OCI-LY1 (cell line): ENCODE measurements around the gene GFOD1.

Experiments
- H2AFZ ChIP-seq: fragments of 200-600 bp; sonication (generic), shearing (Covaris generic); 2 replicates; pipeline ENCODE4 v1.6.0; 2014; ENCODE audit warnings: antibody characterized with exemption, mild to moderate bottlenecking, low read length
- H3F3A ChIP-seq: fragments of 200-600 bp; sonication (generic), shearing (Covaris generic); 2 replicates; pipeline ENCODE4 v1.6.0; 2014; ENCODE audit warnings: mild to moderate bottlenecking, antibody characterized with exemption, low read length, moderate library complexity; ENCODE audit not compliant: insufficient read depth
- H3K27ac ChIP-seq: fragments of 200-600 bp; sonication (generic); 2 replicates; pipeline ENCODE4 v1.5.1; 2014; ENCODE audit warnings: low read length, mixed run types, mild to moderate bottlenecking, low read depth; ENCODE audit not compliant: poor library complexity, severe bottlenecking
- H3K27me3 ChIP-seq: fragments of 200-600 bp; sonication (generic); 2 replicates; pipeline ENCODE4 v1.6.0; 2014; ENCODE audit warnings: antibody characterized with exemption, mild to moderate bottlenecking, low read length, moderate library complexity; ENCODE audit not compliant: insufficient read depth
- H3K36me3 ChIP-seq: fragments of 200-600 bp; sonication (generic); 2 replicates; pipeline ENCODE4 v1.6.1; 2014; ENCODE audit warnings: mild to moderate bottlenecking, antibody characterized with exemption, low read length, moderate library complexity, mixed read lengths; ENCODE audit not compliant: insufficient read depth
- H3K4me1 ChIP-seq: fragments of 200-600 bp; sonication (generic); 2 replicates; pipeline ENCODE4 v1.5.1; 2014; ENCODE audit warnings: mild to moderate bottlenecking, low read length, moderate library complexity; ENCODE audit not compliant: insufficient read depth, severe bottlenecking
- H3K4me2 ChIP-seq: fragments of 200-600 bp; sonication (generic), shearing (Covaris generic); 2 replicates; pipeline ENCODE4 v1.6.1; 2014; ENCODE audit warnings: low read length
- H3K4me3 ChIP-seq: fragments of 200-600 bp; sonication (generic); 2 replicates; pipeline ENCODE4 v1.5.1; 2014; ENCODE audit warnings: low read length, low read depth, mild to moderate bottlenecking, mixed read lengths; ENCODE audit not compliant: poor library complexity, severe bottlenecking
- H3K79me2 ChIP-seq: fragments of 200-600 bp; shearing (Covaris generic); 2 replicates; pipeline ENCODE4 v1.6.1; 2016; ENCODE audit warnings: mixed run types, low read length, mixed read lengths; ENCODE audit not compliant: insufficient read depth
- H3K9ac ChIP-seq: fragments of 200-600 bp; sonication (generic), shearing (Covaris generic); 2 replicates; pipeline ENCODE4 v1.6.1; 2014; ENCODE audit warnings: mild to moderate bottlenecking, low read length, mixed read lengths
- H3K9me2 ChIP-seq: fragments of 200-600 bp; sonication (generic), shearing (Covaris generic); 2 replicates; pipeline ENCODE4 v1.6.1; 2014; ENCODE audit warnings: low read depth, mild to moderate bottlenecking, low read length, mixed read lengths
- H3K9me3 ChIP-seq: fragments of 200-600 bp; shearing (Covaris generic); 2 replicates; pipeline ENCODE4 v1.6.1; 2014; ENCODE audit warnings: low read length, mixed read lengths
- H4K20me1 ChIP-seq: fragments of 200-600 bp; sonication (generic), shearing (Covaris generic); 2 replicates; pipeline ENCODE4 v1.6.0; 2016; ENCODE audit warnings: mild to moderate bottlenecking, low read length; ENCODE audit not compliant: insufficient read depth
- CTCF ChIP-seq: fragments of 200-600 bp; sonication (generic), shearing (Covaris generic); IDR thresholded peaks from 2 replicates; pipeline ENCODE4 v1.5.1; 2017; ENCODE audit warnings: mild to moderate bottlenecking, antibody characterized with exemption, low read length, moderate library complexity, mixed read lengths
- EZH2 ChIP-seq: fragments of 200-600 bp; sonication (generic), shearing (Covaris generic); IDR thresholded peaks from 2 replicates; pipeline ENCODE4 v1.8.0; 2017; ENCODE audit warnings: borderline replicate concordance, mixed run types, mild to moderate bottlenecking, antibody characterized with exemption, low read length, moderate library complexity, mixed read lengths

The GFOD1 gene

GRCh38 chr6:13534536-13534935, 47.1 kb upstream of the GFOD1 start:
- no peak for TF ChIP-seq EZH2
- no peak for TF ChIP-seq CTCF
- no peaks in the 10 kb centered on the region for H4K20me1 ChIP-seq
- H3K4me1 ChIP-seq = peaks cover 31% of the 10 kb centered on the region
- H3K36me3 ChIP-seq = no peaks in the 10 kb centered on the region
- H3K4me3 ChIP-seq = no peak overlapping the region
- H3K79me2 ChIP-seq = no peaks in the 10 kb centered on the region
- H3F3A ChIP-seq = no peaks in the 10 kb centered on the region
- H3K27me3 ChIP-seq = no peaks in the 10 kb centered on the region
- H3K27ac ChIP-seq = no peak overlapping the region
- H3K9ac ChIP-seq = no peak overlapping the region
- no peak overlapping the region for H3K4me2 ChIP-seq
- H3K9me2 ChIP-seq = no peaks in the 10 kb centered on the region
- no peak overlapping the region for H2AFZ ChIP-seq
- H3K9me3 ChIP-seq = no peaks in the 10 kb centered on the region

GRCh38 chr6:13531956-13532355, 44.6 kb upstream of the GFOD1 start:
- H3K4me1 ChIP-seq = peaks cover 34% of the 10 kb centered on the region
- no peaks in the 10 kb centered on the region for H3K9me2 ChIP-seq
- no peak overlapping the region for H3K4me2 ChIP-seq
- H3K9me3 ChIP-seq = no peaks in the 10 kb centered on the region
- H4K20me1 ChIP-seq = no peaks in the 10 kb centered on the region
- H3K4me3 ChIP-seq = no peak overlapping the region
- H3F3A ChIP-seq = no peaks in the 10 kb centered on the region
- TF ChIP-seq CTCF = no peak
- TF ChIP-seq EZH2 = no peak
- no peak overlapping the region for H3K27ac ChIP-seq
- no peak overlapping the region for H2AFZ ChIP-seq
- no peaks in the 10 kb centered on the region for H3K36me3 ChIP-seq
- no peaks in the 10 kb centered on the region for H3K27me3 ChIP-seq
- no peak overlapping the region for H3K9ac ChIP-seq
- no peaks in the 10 kb centered on the region for H3K79me2 ChIP-seq

- Histone ChIP-seq H3K27me3 (no peaks in the 10 kb centered on the region), H3K9ac (no peak overlapping the region; the same call in 1 of the 2 replicates), H3K9me3 (no peaks in the 10 kb centered on the region), H3K4me1 (peaks cover 65% of the 10 kb centered on the region), H3K36me3 (no peaks in the 10 kb centered on the region), H3K4me2 (no peak overlapping the region), H4K20me1 (no peaks in the 10 kb centered on the region), H3K27ac (peak overlapping the region; percentile 54), H2AFZ (peak overlapping the region; percentile 3; the same call in 1 of the 2 replicates), H3K79me2 (no peaks in the 10 kb centered on the region), H3K4me3 (no peak overlapping the region), H3F3A (no peaks in the 10 kb centered on the region), H3K9me2 (no peaks in the 10 kb centered on the region)
- TF ChIP-seq CTCF (no peak), EZH2 (no peak)
Measured at GRCh38 chr6:13528777-13529343, 41.5 kb upstream of the GFOD1 start.
